ENCODE measurements around the gene CDKAL1.

DNA sequence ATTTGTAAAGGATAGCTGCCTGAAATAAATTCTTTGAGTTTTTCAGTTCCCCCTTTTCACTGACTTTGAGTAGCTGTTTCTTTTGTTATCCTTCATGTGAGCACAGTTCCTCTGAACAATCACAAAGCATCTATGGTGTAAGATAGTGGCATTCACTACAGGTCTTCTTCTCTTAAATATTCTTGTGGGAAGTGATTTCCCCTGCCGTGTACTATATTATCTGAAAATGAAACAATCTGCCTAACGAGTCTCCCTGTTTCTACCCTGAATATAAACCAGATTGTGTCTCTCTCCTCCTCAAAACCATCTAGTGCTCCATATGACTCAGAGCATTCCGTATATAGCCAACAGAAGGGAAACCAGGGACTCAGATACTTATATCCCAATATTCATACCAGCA is 679.2 kb downstream of the CDKAL1 start:
- no peak for TF ChIP-seq POLR2A (IDR thresholded peaks at IDR 0.05; ENCODE audit: low read depth, low read length)
- TF ChIP-seq POLR2AphosphoS5 (IDR thresholded peaks at IDR 0.05; ENCODE audit: low read depth, low read length): no peak
